Epithelial cell of prostate (primary cell): ENCODE measurements around the gene FAM53A.

ENCODE experiments used
- DNase-seq: peaks from one replicate; pipeline ENCODE4 v3.0.0-alpha.2; 2011; ENCODE audit warnings: low read depth, low spot score
- H3K27ac ChIP-seq: fragments of 450-650 bp; 2 replicates; pipeline ENCODE4 v1.5.1; 2017; ENCODE audit warnings: mild to moderate bottlenecking

FAM53A gene

DNA sequence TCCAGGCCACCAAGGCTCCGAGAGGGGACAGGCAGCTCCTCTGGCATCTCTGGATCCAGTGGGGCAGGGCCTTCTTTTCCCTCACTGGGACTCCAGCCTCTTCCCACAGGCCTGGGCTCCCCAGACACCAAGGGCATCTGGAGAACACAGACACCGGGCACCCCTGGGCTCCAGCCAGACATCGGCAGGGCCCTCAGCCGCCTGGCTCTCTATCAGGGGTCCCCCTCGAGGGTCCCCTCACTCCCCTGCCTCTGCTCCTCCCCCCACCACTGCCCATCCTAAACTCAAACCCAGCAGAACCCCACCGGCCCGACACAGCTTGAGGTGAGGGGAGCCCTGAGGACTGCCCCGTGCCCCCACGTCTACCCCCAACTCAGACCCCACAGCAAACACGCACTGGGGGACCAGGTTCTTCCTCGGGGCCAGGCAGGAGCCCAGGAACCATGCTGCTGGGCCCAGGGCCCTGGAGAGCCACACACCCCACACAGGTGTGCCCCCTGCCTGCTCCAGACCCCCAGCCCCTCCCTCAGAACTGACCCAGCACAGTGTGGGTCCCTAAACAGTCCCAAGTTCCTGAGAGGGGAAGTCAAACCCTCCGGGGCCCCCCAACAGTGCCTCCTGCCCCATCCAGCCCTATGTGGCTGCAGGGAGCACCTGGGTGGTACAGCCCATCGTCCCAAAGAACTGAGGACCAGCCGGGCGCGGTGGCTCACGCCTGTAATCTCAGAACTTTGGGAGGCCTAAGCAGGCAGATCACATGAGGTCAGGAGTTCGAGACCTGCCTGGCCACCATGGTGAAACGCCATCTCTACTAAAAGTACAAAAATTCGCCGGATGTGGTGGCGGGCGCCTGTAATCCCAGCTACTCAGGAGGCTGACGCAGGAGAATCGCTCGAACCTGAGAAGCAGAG, 86.8 kb downstream of the FAM53A start:
- no peak overlapping the region for H3K27ac ChIP-seq
- DNase-seq, result no peak

DNA sequence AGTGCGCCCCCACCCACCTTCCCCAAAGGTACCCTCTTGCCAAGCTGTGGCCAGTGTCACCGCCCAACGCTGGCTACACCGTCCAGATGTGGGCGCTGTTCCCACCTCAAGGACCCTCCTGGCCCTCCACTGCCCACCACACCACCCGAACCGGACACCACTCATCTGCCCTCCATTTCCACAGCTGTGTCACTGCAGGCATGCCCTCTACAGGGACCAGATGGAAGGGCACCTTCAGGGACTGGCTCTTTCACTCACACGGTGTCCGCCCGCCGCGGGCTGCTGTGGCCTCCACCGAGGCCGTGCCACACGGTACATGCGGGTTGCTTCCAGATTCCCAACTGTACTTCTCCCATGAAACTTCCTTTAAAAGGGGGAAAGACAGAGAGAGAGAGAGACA, 87.7 kb downstream of the FAM53A start:
- H3K27ac ChIP-seq, result no peak overlapping the region
- no peak for DNase-seq

DNA sequence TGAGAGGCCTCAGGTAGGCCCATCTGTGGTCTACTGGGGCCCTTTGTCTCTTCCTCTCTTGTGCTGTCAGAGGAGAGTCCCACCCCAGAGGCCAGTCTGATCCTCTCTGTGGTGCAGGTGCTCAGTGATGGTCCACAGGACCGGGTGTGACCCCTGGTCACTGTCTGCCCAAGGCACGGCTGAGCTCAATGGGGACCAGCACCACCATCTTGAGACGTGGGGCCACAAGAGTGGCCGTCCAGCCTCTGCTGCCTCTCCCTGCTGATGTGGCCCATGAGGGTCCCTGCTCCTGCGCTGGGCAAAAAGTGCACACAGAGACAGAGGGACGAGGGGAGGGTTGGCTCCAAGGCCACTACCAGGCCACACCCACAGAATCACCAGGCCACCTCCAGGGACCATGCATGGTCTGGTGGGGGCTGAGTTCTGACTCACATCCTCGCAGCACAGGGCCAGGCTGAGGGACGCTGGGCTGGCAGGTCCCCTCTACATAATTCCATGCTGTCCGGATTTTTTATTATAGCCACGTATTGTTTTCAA, 88.3 kb downstream of the FAM53A start:
- H3K27ac ChIP-seq, result no peak overlapping the region
- no peak for DNase-seq

DNA sequence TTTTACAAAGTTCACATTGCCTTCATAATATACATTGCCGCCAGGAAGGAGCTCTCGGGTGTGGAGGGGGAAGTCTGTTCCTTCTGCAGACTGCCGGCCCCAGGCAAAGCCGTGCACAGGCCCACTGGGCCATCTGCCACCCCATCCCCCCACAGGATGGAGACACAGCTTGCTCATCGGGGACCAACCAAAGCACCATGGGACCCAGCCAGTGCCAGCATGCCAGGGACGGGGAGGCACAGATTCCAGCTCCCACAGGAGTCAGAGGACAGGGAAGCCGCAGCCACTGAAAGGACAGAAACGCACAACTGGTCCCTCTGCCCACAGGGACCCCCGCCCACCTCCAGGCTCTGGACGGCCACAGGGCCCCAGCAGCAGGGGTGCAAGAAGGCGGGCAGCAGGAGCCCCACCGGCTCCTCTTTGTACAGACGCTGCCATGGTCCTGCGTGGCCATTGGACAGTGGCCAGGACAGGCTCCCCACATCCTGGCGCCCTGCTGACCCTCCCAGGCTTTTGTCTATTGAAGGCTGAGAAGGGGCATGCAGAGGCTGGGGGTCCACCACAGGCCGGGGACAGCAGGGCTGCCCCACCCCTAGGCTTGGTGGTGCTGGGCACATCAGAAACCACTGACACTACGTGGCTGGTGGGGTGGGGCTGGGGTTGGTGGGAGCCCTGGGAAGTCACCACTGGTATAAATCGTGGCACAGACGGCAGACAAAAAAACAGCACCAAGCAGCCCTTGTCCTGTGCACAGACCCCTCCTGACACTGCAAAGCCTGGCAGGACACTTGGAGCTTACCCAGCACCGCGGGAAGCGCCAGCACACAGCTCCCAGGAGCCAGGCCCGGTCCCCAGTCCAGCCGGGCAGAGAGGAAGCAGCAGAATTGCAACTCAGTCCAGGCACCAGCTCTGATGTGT, 89.0 kb downstream of the FAM53A start:
- H3K27ac ChIP-seq, result no peak overlapping the region
- no peak for DNase-seq

DNA sequence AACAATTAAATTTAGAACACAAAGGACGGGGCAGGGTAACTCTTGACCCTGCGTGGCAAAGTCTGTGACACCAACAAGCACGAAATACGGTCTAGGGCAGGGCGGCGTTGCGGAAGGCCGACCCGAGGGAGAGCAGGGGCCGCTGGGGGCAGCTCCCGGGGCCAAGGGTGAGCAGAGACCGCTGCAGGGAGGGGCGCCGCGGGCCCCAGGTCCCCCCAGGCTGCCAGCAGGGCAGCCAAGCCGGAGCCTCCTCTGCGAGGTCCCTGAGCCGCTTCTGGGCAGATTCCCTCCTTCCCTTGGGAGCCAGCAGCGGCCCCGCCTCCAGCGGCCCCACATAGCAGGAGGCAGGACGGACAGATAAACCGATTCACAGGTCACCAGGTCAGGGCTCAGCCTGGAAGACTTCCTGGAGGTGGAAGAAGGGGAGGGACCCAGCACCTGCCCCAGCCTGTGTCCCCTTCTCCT, 90.2 kb downstream of the FAM53A start:
- DNase-seq, result no peak

DNA sequence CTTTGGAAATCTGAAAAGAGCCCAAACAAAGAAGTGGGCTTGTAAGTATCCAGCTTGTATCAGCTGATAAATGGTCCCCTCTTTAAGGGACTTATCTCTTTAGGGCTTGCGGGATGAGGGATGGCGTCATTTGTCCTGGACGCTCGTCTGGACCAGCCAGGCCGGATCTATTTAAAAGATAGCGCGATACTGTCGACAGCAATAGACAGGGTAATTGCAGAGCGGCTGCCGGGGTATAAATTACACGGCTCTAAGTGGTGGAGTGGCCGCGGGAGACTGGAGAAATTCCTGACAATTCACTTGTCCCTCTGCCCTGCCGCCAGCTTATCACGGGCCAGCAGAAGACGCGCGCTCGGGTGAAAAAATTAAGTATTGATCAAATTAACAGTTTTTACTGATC, 90.7 kb downstream of the FAM53A start:
- H3K27ac ChIP-seq, result no peak overlapping the region
- no peak for DNase-seq

More for the DNA sequence above, 90.2 kb downstream of the FAM53A start:
- H3K27ac ChIP-seq, result no peak overlapping the region

DNA sequence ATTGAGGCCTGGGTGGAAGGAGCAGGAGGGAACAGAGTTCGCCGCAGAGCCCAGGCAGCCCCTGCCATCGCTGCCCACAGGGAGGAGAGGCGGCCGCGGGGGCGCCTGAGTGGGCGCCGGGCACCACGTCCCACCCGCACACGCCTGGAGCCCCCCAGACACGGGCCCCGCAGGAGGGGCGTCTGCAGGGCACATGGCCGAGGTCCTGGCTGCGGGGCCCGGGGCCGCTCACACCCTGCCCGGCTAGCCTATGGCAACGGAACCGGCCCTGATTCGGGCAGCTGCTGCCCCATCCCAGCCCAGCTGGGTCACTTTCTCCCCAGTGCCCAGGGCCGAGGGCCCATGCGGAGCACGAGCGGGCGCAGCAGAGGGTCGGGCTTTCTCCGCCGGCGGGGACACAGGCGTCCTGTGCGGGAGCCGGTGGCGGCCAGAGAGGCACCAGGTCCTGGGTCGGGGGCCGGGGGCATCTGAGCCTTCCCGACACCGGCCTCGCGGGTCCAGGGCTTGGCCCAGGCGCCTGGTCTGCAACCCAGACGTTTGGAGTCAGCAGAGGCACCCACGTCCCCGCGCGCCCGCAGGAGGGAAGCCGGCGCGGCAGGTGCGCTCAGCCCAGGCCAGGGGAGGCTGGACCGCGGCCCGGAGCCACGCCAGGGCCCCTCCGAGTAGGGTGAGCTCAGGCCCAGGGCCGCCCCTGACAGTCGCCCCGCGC, 91.2 kb downstream of the FAM53A start:
- H3K27ac ChIP-seq, result no peak overlapping the region
- DNase-seq, result no peak

DNA sequence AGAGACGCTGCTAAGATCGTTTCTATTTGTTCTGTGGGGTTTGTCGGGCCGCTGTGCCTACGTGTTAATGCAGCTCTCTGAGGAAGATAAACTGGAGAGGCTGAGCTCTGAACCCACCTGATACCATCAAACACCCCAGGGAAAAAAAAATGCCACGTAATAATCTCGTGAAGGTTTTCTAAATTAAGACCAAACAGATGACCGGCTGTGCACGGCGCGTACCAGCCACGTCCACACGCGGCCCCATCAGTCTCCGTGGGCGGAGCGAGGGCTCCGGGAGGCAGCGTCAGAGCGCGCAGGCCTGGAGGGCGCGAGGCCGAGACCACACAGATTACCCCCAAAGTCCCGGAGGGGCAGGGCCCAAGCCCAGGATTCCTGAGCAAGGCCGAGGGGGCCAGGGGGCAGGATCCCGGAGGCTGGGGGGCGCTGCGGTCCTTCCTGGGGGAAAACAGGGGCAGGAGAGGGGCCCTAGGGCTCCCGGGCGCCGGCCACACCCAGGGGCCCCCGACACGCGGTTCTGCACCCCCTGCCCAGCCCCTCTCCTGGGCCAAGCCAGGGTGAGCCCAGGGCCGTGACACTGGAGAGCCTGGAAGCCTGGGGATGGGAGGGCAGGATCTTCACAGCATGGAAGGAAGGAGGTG, 91.9 kb downstream of the FAM53A start:
- no peak overlapping the region for H3K27ac ChIP-seq
- DNase-seq, result no peak

DNA sequence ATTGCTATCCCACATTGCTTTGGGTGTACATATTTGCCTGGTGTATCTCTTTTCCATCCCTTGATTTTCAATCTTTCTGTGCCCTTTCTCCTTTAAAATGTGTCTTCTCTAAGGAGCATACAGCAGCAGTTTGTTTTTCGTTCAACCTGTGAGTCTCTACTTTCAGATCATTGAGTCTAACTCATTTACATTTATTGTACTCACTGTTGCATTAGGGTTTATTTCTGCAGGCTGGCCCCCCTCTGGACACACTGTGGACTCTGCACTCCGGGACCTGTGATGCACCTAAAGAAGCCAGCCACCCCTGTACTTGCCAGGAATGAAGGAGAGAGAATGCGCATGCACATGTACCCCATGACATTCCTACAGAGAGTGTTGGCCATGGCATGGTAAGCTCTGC, 93.0 kb downstream of the FAM53A start:
- no peak for DNase-seq
- no peak overlapping the region for H3K27ac ChIP-seq

DNA sequence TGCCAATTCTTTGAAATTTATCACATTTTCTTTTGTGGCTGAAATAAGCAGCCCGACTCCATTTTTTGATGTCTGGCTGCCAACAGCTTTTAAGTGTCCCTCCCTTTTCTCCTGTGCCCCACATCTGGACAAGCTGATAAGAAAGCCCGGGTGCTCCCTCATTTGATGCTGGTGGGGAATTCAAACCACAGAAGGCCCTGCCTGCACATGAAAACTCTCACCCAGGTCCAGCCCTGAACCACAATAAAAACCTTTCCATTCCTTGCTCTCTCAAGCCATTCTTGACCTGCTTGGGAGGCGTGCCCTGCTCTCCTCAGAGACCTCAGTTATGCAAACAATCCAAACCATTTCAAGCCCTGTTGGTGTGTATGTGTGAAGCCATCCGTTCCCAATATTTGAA, 93.9 kb downstream of the FAM53A start:
- no peak overlapping the region for H3K27ac ChIP-seq
- no peak for DNase-seq
